Erythroblast (primary cell): Measurements from ENCODE around the gene FBXO48.

Experiments
- DNase-seq, 2 experiments: peaks; one replicate each; lab custom pipeline; 2025; lab: John Stamatoyannopoulos, UW
- GATA1 ChIP-seq: IDR thresholded peaks from 2 replicates; pipeline ENCODE4 v1.6.1; 2011; ENCODE audit warnings: low read depth, mild to moderate bottlenecking, control low read depth, low read length, moderate library complexity
- POLR2A ChIP-seq: IDR thresholded peaks from 2 replicates; pipeline ENCODE4 v1.6.1; 2011; ENCODE audit warnings: mild to moderate bottlenecking, low read length

FBXO48 gene

DNA sequence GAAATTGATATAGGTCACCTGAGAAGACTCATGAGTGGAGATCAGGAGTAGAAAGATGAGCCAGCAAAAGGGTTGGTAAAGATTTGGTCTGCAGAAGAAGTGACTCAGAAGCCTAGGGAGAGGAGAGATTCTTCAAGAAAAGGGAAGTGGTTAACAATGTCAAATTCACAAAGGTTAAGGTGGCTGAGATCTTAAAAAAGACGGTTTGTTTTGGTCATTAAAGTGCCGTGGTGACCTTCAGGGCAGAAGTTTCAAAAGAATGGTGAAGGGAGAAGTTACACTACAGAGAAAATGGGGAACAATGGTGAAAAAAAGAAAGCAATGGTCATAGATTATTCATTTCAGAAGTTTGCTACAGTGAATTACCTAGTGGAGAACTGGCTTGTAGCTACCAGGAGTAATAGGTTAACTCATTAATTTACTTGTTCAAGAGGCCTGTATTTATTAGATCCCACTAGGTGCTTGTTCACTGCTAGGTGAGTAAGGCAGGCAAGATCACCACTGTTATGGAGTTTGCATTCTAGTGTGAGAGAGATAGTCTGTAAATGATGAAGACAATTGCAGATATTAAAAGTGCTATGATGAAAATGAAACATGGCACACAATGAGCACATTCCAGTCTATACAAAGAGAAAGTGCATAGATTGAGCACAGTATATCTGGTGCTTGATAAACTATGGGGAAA is 43.0 kb downstream of the FBXO48 start:
- DNase-seq = no peak
- TF ChIP-seq POLR2A = no peak
- TF ChIP-seq GATA1 = no peak

DNA sequence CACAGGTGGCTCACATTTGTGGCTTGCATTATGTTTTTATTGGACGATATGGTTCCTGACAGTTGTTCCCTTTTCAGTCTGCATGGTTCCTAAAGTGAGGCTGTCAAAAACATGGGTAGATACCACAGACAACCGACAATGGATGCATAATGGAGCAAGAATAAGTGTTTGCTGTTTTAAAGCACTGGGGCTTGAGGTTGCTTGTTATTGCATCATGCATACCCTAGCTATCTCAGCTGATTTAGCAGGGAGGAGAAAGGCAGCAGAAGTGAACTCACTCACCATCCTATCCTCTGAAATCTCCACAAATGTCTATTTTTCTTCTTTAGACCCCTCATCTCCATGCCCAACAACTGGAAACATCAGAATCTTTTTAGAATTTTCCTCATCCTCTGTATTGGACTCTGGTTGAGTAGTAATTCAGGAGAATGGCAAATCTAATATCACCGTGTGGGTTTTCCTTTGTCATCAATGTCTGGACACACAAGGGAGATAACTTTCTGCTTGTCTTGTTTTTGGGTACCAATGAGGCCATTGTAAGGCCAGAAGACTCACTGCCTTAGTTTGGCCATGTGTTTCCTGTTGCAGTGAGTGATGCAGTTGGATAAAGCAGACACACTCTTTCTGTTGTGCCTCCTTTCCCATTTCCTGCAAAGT is 46.7 kb downstream of the FBXO48 start:
- peak; percentile 83 to 86 for DNase-seq
- TF ChIP-seq GATA1 = no peak
- no peak for TF ChIP-seq POLR2A

GRCh38 chr2:68418855-68419254 is 48.2 kb downstream of the FBXO48 start:
- no peak for DNase-seq
- TF ChIP-seq POLR2A (no peak), GATA1 (no peak)

GRCh38 chr2:68418419-68418818 is 48.7 kb downstream of the FBXO48 start:
- no peak for TF ChIP-seq POLR2A
- TF ChIP-seq GATA1 = no peak

GRCh38 chr2:68417926-68418325 is 49.2 kb downstream of the FBXO48 start:
- TF ChIP-seq POLR2A (no peak), GATA1 (no peak)
- DNase-seq = no peak

More at GRCh38 chr2:68418419-68418818, 48.7 kb downstream of the FBXO48 start:
- DNase-seq = no peak

GRCh38 chr2:68416081-68416675 is 50.9 kb downstream of the FBXO48 start:
- DNase-seq = no peak
- no peak for TF ChIP-seq GATA1
- TF ChIP-seq POLR2A = no peak

- no peak for DNase-seq
- TF ChIP-seq POLR2A = no peak
- no peak for TF ChIP-seq GATA1
Measured at GRCh38 chr2:68415521-68415920, 51.6 kb downstream of the FBXO48 start.

GRCh38 chr2:68414876-68415275 is 52.2 kb downstream of the FBXO48 start:
- peak; percentile 31 to 77 for DNase-seq
- TF ChIP-seq POLR2A (no peak), GATA1 (no peak)

GRCh38 chr2:68414452-68414851 is 52.6 kb downstream of the FBXO48 start:
- TF ChIP-seq GATA1 (no peak), POLR2A (no peak)
- no peak for DNase-seq

DNA sequence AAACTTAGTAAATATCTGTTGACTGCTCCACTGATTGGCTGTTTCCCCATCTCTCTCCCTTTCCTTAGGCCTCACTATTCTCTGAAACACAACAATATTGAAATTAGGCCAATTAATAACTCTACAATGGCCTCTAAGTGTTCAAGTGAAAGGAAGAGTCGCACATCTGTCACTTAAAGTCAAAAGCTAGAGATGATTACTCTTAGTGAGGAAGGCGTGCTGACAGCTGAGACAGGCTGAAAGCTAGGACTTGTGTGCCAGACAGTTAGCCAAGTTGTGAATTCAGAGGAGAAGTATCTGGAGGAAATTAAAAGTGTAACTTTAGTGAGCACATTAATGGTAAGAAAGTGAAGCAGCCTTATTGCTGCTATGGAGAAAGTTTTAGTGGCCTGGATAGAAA is 53.6 kb downstream of the FBXO48 start:
- no peak for DNase-seq
- TF ChIP-seq GATA1 = no peak
- TF ChIP-seq POLR2A = no peak

GRCh38 chr2:68412127-68412819 is 54.8 kb downstream of the FBXO48 start:
- no peak for DNase-seq
- TF ChIP-seq GATA1 = no peak
- no peak for TF ChIP-seq POLR2A

- no peak for TF ChIP-seq GATA1
- TF ChIP-seq POLR2A = no peak
- DNase-seq = no peak
Measured at GRCh38 chr2:68411397-68412126, 55.5 kb downstream of the FBXO48 start.
